Measurements from ENCODE around the gene DDX1. TPM values are rescaled to one million over a fixed set of nuclear protein-coding genes. Genes with fewer than 3 reads are reported as not detected.

Gene DDX1
- total and polyA plus RNA-seq, 9 of the 15 experiments (the other 6 are each of a cell fraction or from before 2014, with no cell fraction given), result 116 to 277 (median 232) TPM

DNA sequence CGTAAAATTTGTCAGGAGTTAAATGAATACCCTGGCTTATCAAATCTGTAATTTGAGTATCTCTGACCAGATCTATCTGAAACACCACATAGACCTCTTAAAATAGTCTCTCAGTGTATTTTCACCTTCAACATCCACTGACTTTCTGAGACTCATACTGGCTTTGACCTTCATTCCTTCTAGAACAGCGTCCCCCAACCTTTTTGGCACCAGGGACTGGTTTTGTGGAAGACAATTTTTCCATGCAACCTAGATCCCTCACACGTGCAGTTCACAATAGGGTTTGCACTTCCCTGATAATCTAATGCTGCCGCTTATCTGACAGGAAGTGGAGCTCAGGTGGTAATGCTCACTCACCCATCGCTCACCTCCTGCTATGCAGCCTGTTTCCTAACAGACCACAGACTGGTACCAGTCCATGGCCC lies 33.8 kb upstream of the DDX1 start (continued):
- TF ChIP-seq, protein P1, sequence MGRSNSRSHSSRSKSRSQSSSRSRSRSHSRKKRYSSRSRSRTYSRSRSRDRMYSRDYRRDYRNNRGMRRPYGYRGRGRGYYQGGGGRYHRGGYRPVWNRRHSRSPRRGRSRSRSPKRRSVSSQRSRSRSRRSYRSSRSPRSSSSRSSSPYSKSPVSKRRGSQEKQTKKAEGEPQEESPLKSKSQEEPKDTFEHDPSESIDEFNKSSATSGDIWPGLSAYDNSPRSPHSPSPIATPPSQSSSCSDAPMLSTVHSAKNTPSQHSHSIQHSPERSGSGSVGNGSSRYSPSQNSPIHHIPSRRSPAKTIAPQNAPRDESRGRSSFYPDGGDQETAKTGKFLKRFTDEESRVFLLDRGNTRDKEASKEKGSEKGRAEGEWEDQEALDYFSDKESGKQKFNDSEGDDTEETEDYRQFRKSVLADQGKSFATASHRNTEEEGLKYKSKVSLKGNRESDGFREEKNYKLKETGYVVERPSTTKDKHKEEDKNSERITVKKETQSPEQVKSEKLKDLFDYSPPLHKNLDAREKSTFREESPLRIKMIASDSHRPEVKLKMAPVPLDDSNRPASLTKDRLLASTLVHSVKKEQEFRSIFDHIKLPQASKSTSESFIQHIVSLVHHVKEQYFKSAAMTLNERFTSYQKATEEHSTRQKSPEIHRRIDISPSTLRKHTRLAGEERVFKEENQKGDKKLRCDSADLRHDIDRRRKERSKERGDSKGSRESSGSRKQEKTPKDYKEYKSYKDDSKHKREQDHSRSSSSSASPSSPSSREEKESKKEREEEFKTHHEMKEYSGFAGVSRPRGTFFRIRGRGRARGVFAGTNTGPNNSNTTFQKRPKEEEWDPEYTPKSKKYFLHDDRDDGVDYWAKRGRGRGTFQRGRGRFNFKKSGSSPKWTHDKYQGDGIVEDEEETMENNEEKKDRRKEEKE (IDR thresholded peaks at IDR 0.05; ENCODE audit: borderline replicate concordance in 1 of 2, control insufficient read depth in 1 of 2, low read depth in 2 of 2, low read length in 1 of 2), result no peak
- TF ChIP-seq ZNF311 (CRISPR knock-in tag; IDR thresholded peaks at IDR 0.05) (no peak), DNMT1 (IDR thresholded peaks at IDR 0.05) (no peak), ZNF239 (CRISPR knock-in tag; IDR thresholded peaks at IDR 0.05) (no peak), XRCC3 (IDR thresholded peaks at IDR 0.05) (no peak), CEBPZ (IDR thresholded peaks at IDR 0.05; ENCODE audit: borderline replicate concordance, low read depth, low read length) (no peak), SRSF3 (IDR thresholded peaks at IDR 0.05; ENCODE audit: insufficient read depth, low read length) (no peak), SOX6 (IDR thresholded peaks at IDR 0.05) (peak; percentile 99), E2F4 (CRISPR knock-in tag; IDR thresholded peaks at IDR 0.05; ENCODE audit: low read depth) (no peak), ZNF121 (CRISPR knock-in tag; conservative IDR thresholded peaks at IDR 0.05) (no peak), SAFB (IDR thresholded peaks at IDR 0.05; ENCODE audit: borderline replicate concordance, low read depth, low read length) (no peak), MECOM (CRISPR knock-in tag; IDR thresholded peaks at IDR 0.05) (no peak; the same call in 1 of the 2 replicates), MYBL2 (IDR thresholded peaks at IDR 0.05; ENCODE audit: low read depth) (no peak), MYBL2 (CRISPR knock-in tag; IDR thresholded peaks at IDR 0.05; ENCODE audit: borderline replicate concordance) (no peak), MAZ (CRISPR knock-in tag; conservative IDR thresholded peaks at IDR 0.05 in 1 of 2, IDR thresholded peaks at IDR 0.05 in 1 of 2) (no peak), RCOR1 (IDR thresholded peaks at IDR 0.05; ENCODE audit: borderline replicate concordance in 1 of 2, low read depth in 2 of 2, low read length in 2 of 2) (peak in 1 of 2 experiments; percentile 86; a peak in 2 of 4 replicates), COPS2 (conservative IDR thresholded peaks at IDR 0.05) (no peak), SMARCA4 (IDR thresholded peaks at IDR 0.05) (peak; percentile 80), NELFE (IDR thresholded peaks at IDR 0.05; ENCODE audit: insufficient read depth, insufficient read length) (no peak)
- TF ChIP-seq, protein P2, sequence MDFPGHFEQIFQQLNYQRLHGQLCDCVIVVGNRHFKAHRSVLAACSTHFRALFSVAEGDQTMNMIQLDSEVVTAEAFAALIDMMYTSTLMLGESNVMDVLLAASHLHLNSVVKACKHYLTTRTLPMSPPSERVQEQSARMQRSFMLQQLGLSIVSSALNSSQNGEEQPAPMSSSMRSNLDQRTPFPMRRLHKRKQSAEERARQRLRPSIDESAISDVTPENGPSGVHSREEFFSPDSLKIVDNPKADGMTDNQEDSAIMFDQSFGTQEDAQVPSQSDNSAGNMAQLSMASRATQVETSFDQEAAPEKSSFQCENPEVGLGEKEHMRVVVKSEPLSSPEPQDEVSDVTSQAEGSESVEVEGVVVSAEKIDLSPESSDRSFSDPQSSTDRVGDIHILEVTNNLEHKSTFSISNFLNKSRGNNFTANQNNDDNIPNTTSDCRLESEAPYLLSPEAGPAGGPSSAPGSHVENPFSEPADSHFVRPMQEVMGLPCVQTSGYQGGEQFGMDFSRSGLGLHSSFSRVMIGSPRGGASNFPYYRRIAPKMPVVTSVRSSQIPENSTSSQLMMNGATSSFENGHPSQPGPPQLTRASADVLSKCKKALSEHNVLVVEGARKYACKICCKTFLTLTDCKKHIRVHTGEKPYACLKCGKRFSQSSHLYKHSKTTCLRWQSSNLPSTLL (IDR thresholded peaks at IDR 0.05), result no peak

Data from K562 (cell line).